Activated CD4-positive, alpha-beta T cell treated with anti-CD3 and anti-CD28 coated beads for 24 hours (primary cell): Measurements from ENCODE around the gene SPPL2C.

Experiments used
- DNase-seq, 2 donors: peaks; one replicate each; pipeline ENCODE4 v3.0.0-alpha.2; 2020; ENCODE audit warnings: low read depth in 2 of 2

SPPL2C gene

DNA sequence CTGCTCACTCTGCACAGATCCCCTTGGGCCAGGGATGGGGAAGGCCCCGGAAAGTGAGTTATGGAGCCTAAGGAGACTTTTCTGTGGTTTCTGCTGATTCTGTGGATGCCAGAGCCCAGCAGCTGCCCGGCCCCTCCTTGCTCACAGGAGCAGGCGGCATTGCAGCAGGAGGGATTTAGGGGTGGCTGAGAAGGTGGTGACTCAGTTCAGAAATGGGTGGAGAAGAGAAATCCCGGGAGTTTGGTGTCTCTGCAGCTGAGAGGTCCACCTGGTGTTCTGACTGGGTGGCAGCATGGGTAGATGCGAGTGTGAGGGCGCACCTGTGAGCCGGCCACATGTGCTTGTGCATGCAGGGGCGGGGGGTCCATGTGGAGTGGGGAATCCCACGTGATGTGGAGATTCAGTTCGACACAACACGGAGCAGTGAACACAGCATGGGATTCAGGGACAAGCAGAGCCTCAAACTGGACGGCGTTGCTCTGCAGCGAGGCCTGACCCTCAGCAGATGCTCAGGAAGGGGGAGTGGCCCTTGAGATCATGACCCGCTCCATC is 16.0 kb upstream of the SPPL2C start:
- no peak for DNase-seq

DNA sequence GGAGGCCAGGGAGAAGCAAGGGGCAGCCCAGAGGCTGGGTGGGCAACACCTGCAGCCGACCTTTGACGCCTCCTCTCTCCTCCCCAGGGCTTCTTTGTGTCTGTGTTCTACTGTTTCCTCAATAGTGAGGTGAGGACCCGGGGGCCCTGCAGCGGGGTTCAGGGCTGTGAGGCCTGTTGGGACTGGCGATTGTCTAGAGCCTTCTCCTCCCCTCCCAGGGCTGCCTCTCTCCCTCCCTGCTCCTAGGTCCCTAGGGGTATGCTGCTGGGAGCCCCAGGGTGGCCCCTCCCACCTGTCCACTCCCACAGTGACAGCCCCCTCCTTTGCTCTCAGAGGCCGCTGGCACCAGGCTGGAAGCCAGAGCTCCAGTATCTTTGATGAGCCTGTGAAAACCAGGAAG is 10.8 kb upstream of the SPPL2C start:
- no peak for DNase-seq

GRCh38 chr17:45834471-45835396 is 9.9 kb upstream of the SPPL2C start:
- DNase-seq, result no peak

DNA sequence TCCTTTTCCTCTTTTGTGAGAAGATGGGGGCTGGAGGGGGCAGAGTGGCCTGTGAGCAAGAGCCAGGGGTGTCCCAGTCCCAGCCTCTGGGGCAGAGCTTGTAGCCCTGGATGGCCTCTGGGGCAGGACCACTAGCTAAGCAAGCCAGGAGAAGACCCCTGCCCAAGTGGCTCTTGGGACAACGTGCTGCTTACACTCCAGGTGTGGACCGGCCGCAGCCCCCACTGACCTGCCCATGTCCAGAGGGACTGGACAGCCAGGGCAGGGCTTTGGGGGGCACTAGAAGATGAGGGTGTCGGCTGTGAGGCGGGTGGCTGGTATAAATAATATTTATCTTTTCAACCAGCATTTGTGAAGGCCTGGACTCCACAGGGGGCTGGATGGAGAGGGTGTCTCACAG is 9.2 kb upstream of the SPPL2C start:
- no peak for DNase-seq

DNA sequence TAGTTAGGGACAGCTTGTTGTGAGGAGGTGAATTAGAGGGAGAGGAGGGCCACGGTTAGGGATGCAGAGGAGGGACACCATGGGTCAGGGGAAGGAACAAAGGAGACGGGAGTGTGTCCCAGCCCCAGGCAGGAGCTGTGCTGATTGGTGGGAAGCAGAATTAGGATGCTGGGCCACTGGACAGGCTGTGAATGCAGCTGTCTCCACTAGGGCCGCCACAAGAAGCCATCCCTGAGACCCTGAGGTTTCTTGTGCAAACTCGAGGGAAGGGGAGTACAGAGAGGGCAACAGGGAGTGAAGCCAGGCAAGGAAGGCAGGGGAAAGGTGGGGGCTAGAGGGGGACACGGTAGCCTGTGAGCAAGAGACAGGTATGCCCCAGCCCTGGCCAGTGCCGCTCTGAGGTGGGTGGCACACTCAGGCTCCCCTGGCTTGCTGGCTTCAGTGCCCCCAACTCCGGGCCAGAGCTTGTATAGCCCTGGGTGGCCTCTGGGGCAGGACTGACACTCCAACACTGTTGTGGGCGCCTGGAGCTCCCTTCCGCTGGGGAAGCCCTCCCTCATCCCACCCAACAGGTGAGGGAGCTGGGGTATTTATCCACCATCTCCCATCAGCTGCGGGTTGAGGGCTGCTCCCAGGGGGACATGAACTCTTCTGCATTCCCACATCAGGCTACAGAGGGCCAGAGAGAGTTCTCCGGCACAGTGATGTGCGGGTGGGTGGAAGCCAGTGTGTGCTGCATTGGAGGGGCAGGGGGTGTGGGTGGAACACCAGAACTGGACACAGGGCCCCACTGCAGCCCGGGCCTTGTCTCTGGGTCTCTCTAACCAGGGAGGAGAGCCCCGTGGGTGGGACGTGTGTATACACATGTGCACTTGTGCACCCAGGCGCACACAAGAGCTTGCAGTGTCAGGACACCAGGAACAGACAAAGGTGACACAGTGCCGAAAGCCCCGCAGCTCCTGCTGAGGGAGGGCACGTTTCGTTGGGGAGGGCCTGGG is 8.3 kb upstream of the SPPL2C start:
- no peak for DNase-seq

GRCh38 chr17:45837187-45837586 is 7.5 kb upstream of the SPPL2C start:
- DNase-seq, result no peak

- DNase-seq, result no peak
These were observed 7.1 kb upstream of the SPPL2C start for GRCh38 chr17:45837603-45838002.

DNA sequence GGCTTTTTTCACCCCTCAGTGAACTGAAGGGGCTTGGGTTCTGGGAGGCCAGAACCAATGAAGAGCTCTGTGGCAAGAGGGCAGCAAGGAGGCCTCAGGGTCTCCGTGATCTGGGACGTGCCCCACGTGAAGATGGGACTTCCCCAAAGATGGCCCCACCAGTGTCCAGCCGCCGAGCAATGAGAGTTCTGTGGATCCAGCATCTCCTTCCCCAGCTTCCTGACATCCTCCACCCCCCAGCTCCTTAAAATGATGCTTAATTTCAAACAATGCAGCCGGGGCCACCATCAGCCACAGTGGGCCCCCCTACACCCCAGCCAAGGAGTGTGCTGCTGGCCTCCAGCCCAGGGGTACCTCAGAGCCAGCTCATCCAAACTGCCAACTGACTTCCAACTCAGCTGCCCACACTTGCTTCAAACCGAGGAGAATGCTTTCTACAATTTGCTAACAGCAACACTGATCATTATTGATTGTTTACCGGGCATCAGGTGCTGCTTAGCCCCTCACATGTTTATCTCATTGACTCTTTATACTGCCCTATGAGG is 5.9 kb upstream of the SPPL2C start:
- no peak for DNase-seq

GRCh38 chr17:45839442-45839841 is 5.2 kb upstream of the SPPL2C start:
- DNase-seq, result no peak

DNA sequence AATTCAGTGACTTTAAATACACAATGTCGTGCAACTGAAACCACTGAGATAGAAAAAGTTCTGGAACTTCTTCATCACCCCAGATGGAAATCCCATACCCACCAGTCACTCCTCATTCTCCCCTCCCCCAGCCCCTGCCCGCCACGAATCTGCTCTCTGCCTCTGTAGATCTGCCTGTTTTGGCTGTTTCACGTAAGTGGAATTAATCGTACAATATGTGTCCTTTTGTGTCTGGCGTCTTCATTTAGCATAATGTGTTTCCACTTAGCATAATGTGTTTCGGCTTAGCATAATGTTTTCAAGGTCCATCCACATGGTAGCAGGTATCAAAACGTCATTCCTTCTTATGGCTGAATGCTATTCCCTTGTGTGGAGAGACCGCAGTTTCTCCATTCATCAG is 3.5 kb upstream of the SPPL2C start:
- no peak for DNase-seq

GRCh38 chr17:45841883-45842525 is 2.7 kb upstream of the SPPL2C start:
- DNase-seq, result no peak

- DNase-seq, result no peak
These were observed 959 bp upstream of the SPPL2C start for GRCh38 chr17:45843722-45844121.

DNA sequence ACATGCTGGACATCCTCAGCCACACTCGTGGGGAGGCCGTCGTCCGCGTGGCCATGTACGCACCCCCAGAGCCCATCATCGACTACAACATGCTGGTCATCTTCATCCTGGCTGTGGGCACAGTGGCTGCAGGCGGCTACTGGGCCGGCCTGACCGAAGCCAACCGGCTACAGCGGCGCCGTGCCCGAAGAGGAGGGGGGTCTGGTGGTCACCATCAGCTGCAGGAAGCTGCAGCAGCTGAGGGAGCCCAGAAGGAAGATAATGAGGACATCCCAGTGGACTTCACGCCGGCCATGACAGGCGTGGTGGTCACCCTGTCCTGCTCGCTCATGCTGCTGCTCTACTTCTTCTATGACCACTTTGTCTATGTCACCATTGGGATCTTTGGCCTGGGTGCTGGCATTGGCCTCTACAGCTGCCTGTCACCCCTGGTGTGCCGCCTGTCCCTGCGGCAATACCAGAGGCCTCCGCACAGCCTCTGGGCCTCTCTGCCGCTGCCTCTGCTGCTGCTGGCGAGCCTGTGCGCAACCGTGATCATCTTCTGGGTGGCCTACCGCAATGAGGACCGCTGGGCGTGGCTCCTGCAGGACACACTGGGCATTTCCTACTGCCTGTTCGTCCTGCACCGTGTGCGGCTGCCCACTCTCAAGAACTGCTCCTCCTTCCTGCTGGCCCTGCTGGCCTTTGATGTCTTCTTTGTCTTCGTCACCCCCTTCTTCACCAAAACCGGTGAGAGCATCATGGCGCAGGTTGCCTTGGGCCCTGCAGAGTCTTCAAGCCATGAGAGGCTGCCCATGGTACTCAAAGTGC is 900 bp downstream of the SPPL2C start:
- DNase-seq, result no peak

DNA sequence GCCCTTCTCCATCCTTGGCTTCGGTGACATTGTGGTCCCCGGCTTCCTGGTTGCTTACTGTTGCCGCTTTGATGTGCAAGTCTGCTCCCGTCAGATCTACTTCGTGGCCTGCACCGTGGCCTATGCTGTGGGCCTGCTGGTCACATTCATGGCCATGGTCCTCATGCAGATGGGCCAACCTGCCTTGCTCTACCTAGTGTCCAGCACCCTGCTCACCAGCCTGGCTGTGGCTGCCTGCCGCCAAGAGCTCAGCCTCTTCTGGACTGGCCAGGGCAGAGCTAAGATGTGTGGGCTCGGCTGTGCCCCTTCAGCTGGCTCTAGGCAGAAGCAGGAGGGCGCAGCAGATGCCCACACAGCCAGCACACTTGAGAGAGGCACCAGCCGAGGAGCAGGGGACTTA is 1.5 kb downstream of the SPPL2C start:
- DNase-seq, result no peak

DNA sequence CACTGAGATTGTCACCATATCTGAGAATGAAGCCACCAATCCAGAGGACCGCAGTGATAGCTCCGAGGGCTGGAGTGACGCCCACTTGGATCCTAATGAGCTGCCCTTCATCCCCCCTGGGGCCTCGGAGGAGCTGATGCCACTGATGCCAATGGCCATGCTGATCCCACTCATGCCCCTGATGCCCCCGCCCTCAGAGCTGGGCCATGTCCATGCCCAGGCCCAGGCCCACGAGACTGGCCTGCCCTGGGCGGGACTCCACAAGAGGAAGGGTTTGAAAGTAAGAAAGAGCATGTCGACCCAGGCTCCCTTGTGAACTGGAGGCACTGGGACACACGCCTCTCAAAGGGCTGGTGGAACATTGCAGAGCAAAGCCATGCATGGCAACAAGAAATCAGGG is 2.0 kb downstream of the SPPL2C start:
- no peak for DNase-seq

GRCh38 chr17:45847101-45847500 is 2.4 kb downstream of the SPPL2C start:
- no peak for DNase-seq

- no peak for DNase-seq
These were observed 3.1 kb downstream of the SPPL2C start for GRCh38 chr17:45847747-45848146.

GRCh38 chr17:45848405-45848804 is 3.7 kb downstream of the SPPL2C start:
- DNase-seq, result no peak

GRCh38 chr17:45848868-45849535 is 4.3 kb downstream of the SPPL2C start:
- DNase-seq, result no peak

DNA sequence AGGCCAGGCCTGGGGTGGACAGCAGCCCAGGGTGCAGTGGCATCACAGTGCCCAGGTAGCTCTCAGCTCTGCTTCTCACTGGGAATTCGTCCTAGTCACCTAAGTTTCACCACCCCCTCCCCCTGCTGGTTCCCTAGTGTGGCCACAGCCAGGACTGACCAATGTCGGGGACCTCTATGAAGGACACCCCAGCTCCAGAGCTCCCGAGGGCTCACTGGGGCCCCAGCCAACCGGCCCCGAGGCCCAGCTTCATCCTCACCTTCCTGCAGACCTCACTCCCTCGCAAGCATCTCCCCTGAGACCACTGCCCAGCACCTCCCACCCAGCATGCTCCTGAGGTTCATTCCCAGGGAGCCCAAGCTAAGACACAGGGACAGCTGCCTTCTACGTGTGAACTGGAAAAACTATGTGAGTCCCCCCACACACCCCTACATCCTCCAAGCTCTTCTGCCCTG is 4.9 kb downstream of the SPPL2C start:
- no peak for DNase-seq
